Glutamatergic neuron (in vitro differentiated cells): ENCODE measurements around the gene PICK1. TPM values are rescaled to one million over a fixed set of nuclear protein-coding genes. Genes with fewer than 3 reads are reported as not detected.

ENCODE experiments used
- DNase-seq: peaks from one replicate; pipeline ENCODE4 v3.0.0; 2022
- H3K27ac Mint-ChIP-seq: one replicate; pipeline ENCODE4 v1.8.0; 2020; ENCODE audit warnings: mild to moderate bottlenecking, mixed read lengths, inconsistent platforms; ENCODE audit not compliant: unreplicated experiment
- H3K27me3 Mint-ChIP-seq: one replicate; pipeline ENCODE4 v1.8.0; 2020; ENCODE audit warnings: mild to moderate bottlenecking, moderate library complexity, mixed read lengths, inconsistent platforms; ENCODE audit not compliant: unreplicated experiment
- H3K36me3 Mint-ChIP-seq: one replicate; pipeline ENCODE4 v1.8.0; 2020; ENCODE audit warnings: mild to moderate bottlenecking, mixed read lengths, inconsistent platforms; ENCODE audit not compliant: unreplicated experiment
- H3K4me1 Mint-ChIP-seq: one replicate; pipeline ENCODE4 v1.8.0; 2020; ENCODE audit warnings: mild to moderate bottlenecking, low read depth, mixed read lengths, inconsistent platforms; ENCODE audit not compliant: unreplicated experiment
- H3K4me3 Mint-ChIP-seq: one replicate; pipeline ENCODE4 v1.8.0; 2020; ENCODE audit warnings: mild to moderate bottlenecking, mixed read lengths, inconsistent platforms; ENCODE audit not compliant: unreplicated experiment
- H3K9me3 Mint-ChIP-seq: one replicate; pipeline ENCODE4 v1.8.0; 2020; ENCODE audit warnings: mild to moderate bottlenecking, moderate library complexity, mixed read lengths, inconsistent platforms; ENCODE audit not compliant: unreplicated experiment
- total RNA-seq: library from RNA; stranded (reverse); fragmentation: NEBNext Ultra II Directional; extraction: Animal tissue kit (Norgen Biotek cat#: 25700); gene quantifications from one replicate; pipeline ENCODE4 v1.2.1, GENCODE V29; 2021; ENCODE audit not compliant: unreplicated experiment
- TF ChIP-seq, protein P1 (sequence below): fragments of 200-600 bp; sonication (generic); IDR thresholded peaks from one replicate; pipeline ENCODE4 v1.5.0; 2021; ENCODE audit not compliant: partially characterized antibody, unreplicated experiment

Gene PICK1
- total RNA-seq, 1 donor from 2014 or later = 44.8 TPM

- no peak within 1 kb of the TSS for H3K4me3 Mint-ChIP-seq
- no peak for DNase-seq
- peaks cover 2% of the 10 kb centered on the region for H3K4me1 Mint-ChIP-seq
- peaks cover 9% of the 10 kb centered on the region for H3K9me3 Mint-ChIP-seq
- TF ChIP-seq, protein P1, sequence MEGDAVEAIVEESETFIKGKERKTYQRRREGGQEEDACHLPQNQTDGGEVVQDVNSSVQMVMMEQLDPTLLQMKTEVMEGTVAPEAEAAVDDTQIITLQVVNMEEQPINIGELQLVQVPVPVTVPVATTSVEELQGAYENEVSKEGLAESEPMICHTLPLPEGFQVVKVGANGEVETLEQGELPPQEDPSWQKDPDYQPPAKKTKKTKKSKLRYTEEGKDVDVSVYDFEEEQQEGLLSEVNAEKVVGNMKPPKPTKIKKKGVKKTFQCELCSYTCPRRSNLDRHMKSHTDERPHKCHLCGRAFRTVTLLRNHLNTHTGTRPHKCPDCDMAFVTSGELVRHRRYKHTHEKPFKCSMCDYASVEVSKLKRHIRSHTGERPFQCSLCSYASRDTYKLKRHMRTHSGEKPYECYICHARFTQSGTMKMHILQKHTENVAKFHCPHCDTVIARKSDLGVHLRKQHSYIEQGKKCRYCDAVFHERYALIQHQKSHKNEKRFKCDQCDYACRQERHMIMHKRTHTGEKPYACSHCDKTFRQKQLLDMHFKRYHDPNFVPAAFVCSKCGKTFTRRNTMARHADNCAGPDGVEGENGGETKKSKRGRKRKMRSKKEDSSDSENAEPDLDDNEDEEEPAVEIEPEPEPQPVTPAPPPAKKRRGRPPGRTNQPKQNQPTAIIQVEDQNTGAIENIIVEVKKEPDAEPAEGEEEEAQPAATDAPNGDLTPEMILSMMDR = no peak
- H3K27me3 Mint-ChIP-seq = no peaks in the 10 kb centered on the region
- H3K27ac Mint-ChIP-seq = no peak within 1 kb of the TSS
- no peaks in the 10 kb centered on the region for H3K36me3 Mint-ChIP-seq
Measured at GRCh38 chr22:38083931-38084631, 26.9 kb downstream of the PICK1 start, which contains the start of gene SLC16A8. SLC16A8 (minus strand) TSS chr22:38084184; CDS start chr22:38082873, 1,311 bp downstream.

- DNase-seq = no peak
- Mint-ChIP-seq H3K9me3 (peaks cover 7% of the 10 kb centered on the region), H3K4me1 (peaks cover 4% of the 10 kb centered on the region), H3K36me3 (no peaks in the 10 kb centered on the region), H3K27ac (no peak overlapping the region), H3K4me3 (no peak overlapping the region), H3K27me3 (peaks cover 2% of the 10 kb centered on the region)
- TF ChIP-seq, protein P1 = no peak
Measured at GRCh38 chr22:38085056-38085455, 27.9 kb downstream of the PICK1 start.

- Mint-ChIP-seq H3K4me1 (peaks cover 6% of the 10 kb centered on the region), H3K36me3 (no peaks in the 10 kb centered on the region), H3K9me3 (peaks cover 9% of the 10 kb centered on the region), H3K27ac (no peak overlapping the region), H3K27me3 (peaks cover 5% of the 10 kb centered on the region), H3K4me3 (no peak overlapping the region)
- DNase-seq = no peak
- TF ChIP-seq, protein P1 = no peak
Measured at GRCh38 chr22:38085501-38085900, 28.3 kb downstream of the PICK1 start.

DNA sequence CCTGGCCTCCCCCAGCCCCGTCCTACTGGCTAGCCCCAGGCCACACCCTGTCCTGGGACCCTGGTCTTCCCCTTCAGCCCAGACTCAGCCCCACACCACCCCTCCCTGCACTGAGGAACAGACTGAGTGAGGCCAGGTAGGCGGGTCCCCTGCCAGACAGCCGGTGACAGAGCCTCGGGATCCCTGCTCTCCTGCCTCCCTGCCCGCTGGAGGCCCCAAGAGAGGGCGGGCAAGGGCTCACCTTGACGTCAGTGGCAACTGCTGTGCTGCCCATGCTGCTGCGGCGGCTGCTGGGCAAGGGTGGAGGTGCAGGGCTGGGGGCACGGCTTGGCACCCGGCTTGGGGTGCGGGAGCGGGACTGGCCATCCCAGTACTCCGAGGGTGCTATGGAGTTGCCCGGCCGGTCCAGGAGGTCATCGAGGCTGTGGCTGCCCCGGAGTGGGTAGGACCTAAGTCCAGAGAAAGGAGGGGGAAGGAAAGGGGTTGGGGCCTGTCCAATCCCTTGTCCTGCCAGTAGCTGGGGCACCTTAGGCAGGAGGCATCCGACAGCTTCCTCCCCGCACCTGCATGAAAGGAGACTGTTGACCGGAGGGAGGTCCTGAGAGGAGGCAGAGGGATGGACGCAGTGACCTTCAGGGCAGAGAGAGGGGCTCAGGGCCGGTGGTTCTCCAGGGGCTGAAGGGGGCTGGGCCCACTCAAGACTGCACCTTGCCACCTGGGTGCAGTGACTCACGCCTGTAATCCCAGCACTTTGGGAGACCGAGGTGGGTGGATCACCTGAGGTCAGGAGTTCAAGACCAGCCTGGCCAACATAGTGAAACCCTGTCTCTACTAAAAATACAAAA lies 29.0 kb downstream of the PICK1 start:
- Mint-ChIP-seq H3K27me3 (peaks cover 5% of the 10 kb centered on the region), H3K4me1 (peaks cover 9% of the 10 kb centered on the region), H3K4me3 (no peak overlapping the region), H3K27ac (no peak overlapping the region), H3K9me3 (peaks cover 10% of the 10 kb centered on the region), H3K36me3 (no peaks in the 10 kb centered on the region)
- peak; percentile 17 for DNase-seq
- TF ChIP-seq, protein P1 = no peak

DNA sequence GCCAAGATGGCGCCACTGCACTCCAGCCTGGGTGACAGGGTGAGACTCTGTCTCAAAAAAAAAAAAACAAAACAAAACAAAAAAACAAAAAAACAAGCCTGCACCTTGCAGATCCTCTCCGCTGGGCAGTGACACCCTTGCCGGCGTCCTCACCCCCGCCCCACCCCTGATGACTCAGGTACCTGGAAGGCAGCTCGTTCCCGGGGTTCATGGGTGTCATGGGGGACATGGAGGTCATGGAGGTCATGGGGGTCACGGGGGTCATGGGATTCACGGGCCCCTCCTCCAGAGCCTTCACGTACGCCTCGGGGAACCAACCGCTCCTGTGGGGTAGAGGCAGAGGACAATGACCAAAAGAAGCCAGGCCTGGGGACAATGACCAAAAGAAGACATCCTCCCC lies 29.7 kb downstream of the PICK1 start:
- DNase-seq = no peak
- no peak overlapping the region for H3K27ac Mint-ChIP-seq
- H3K36me3 Mint-ChIP-seq = no peaks in the 10 kb centered on the region
- H3K4me1 Mint-ChIP-seq = peaks cover 12% of the 10 kb centered on the region
- TF ChIP-seq, protein P1 = no peak
- H3K4me3 Mint-ChIP-seq = no peak overlapping the region
- peaks cover 5% of the 10 kb centered on the region for H3K27me3 Mint-ChIP-seq
- peaks cover 11% of the 10 kb centered on the region for H3K9me3 Mint-ChIP-seq
